ENCODE results near the gene C1orf198.

C1orf198 gene

DNA sequence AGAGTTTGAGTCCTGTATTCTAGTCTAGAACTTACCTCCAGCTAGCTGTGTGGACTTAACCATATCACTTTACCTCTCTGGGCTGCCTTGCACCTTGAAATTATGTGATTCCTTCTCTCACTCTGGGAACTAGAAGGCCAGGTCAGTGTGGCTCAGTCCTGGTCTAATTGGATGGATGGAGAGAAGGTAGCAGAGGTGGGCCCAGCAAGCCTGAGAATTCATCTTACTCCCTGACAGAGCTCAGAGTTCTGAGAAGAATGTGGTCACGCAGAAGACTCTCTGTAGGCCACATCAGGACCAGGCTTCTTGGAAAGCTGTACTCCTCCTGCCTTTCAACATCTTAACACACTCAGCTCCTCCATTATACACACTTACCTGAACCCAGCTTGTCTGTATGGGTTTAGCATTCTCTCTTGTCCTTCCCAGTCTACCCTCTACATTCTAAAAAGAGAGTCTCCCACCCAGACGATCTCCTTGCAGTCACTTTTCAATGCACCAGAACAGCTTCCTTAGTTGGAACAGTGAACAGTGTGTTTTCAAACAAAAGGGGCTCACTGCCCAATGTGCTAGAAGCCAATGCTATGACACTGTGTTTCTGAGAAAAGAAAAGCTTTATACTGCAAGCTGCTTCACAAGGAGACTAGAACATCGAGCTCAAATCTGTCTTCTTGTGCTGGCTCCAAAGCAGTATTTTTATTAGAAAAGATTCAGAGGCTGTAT lies 60.6 kb downstream of the C1orf198 start:
- Histone ChIP-seq H3K9me3 (ENCODE audit: control insufficient read depth, insufficient read depth, low read depth, low read length) (peaks cover 7% of the 10 kb centered on the region), H3K27me3 (ENCODE audit: control insufficient read depth, insufficient read depth, low read length) (no peaks in the 10 kb centered on the region), H3K36me3 (ENCODE audit: control insufficient read depth, insufficient read depth, low read length) (no peaks in the 10 kb centered on the region), H3K4me1 (ENCODE audit: control insufficient read depth, insufficient read depth, low read length) (no peaks in the 10 kb centered on the region), H3K4me3 (ENCODE audit: low read depth, low read length) (no peak overlapping the region), H3K27ac (ENCODE audit: low read depth, low read length) (no peak overlapping the region), H3K9ac (ENCODE audit: low read length) (no peak overlapping the region)

DNA sequence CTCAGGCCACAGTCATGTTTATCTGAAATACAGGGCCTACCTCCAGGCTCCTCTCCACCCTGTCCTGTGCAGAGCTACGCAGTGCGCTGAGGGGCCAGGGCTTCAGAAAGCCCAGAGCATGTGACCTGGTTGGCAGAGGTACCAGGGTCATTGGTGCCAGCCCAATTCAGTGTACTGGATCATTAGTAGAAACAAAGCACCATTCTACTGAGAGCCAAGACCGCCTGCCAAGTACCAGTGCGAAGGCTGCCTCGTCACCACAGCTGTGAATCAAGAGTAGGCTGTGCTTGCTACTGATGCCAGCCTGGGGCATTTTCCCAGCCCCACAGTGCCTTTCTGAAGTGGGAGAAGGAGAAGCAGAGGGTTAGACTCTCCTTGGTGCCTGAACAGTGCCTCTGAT lies 61.3 kb downstream of the C1orf198 start:
- Histone ChIP-seq H3K4me1 (ENCODE audit: control insufficient read depth, insufficient read depth, low read length) (no peaks in the 10 kb centered on the region), H3K36me3 (ENCODE audit: control insufficient read depth, insufficient read depth, low read length) (no peaks in the 10 kb centered on the region)

DNA sequence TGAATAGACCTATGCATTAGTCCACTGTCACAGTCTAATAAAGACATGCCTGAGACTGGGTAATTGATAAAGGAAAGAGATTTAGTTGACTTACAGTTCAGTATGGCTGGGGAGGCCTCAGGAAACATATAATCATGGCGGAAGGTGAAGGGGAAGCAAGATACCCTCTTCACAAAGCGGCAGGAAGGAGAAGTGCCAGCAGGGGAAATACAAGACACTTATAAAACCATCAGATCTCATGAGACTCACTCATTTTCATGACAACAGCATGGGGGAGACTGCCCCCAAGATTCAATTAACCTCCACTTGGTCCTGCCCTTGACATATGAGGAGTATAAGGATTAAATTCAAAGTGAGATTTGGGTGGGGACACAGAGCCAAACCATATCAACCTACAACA lies 61.8 kb downstream of the C1orf198 start:
- H3K9me3 ChIP-seq (ENCODE audit: control insufficient read depth, insufficient read depth, low read depth, low read length) = no peaks in the 10 kb centered on the region
- no peak overlapping the region for H3K9ac ChIP-seq (ENCODE audit: low read length)
- H3K27ac ChIP-seq (ENCODE audit: low read depth, low read length) = no peak overlapping the region
- H3K27me3 ChIP-seq (ENCODE audit: control insufficient read depth, insufficient read depth, low read length) = peaks cover 5% of the 10 kb centered on the region; the same call in 1 of the 2 replicates
- no peaks in the 10 kb centered on the region for H3K4me1 ChIP-seq (ENCODE audit: control insufficient read depth, insufficient read depth, low read length)
- no peaks in the 10 kb centered on the region for H3K36me3 ChIP-seq (ENCODE audit: control insufficient read depth, insufficient read depth, low read length)
- H3K4me3 ChIP-seq (ENCODE audit: low read depth, low read length) = no peak overlapping the region

More for the DNA sequence above, 61.3 kb downstream of the C1orf198 start:
- no peak overlapping the region for H3K9ac ChIP-seq (ENCODE audit: low read length)
- H3K27ac ChIP-seq (ENCODE audit: low read depth, low read length) = no peak overlapping the region
- H3K27me3 ChIP-seq (ENCODE audit: control insufficient read depth, insufficient read depth, low read length) = peaks cover 1% of the 10 kb centered on the region; the same call in 1 of the 2 replicates
- 0 out of 2 replicates have a peak, but pooled peaks cover under 1% of the 10 kb centered on the region for H3K9me3 ChIP-seq (ENCODE audit: control insufficient read depth, insufficient read depth, low read depth, low read length)
- no peak overlapping the region for H3K4me3 ChIP-seq (ENCODE audit: low read depth, low read length)

DNA sequence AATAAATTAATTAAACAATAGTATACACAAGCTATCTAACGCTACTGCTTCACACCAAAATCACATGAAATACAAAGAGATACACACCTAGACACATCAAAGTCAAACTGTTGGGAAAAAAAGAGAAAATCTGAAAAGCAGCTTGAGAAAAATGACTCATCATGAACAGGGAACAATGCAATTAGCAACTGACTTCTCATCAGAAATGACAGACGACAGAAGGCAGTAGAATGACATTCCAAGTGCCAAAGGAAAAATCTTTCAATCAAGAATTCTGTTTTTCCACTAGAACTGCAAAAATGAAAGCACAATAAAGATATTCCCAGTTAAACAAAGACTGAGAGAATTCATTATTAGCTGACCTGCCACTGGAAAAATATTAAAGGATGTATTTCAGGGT lies 63.9 kb downstream of the C1orf198 start:
- Histone ChIP-seq H3K36me3 (ENCODE audit: control insufficient read depth, insufficient read depth, low read length) (no peaks in the 10 kb centered on the region), H3K4me3 (ENCODE audit: low read depth, low read length) (no peak overlapping the region), H3K4me1 (ENCODE audit: control insufficient read depth, insufficient read depth, low read length) (no peaks in the 10 kb centered on the region), H3K27ac (ENCODE audit: low read depth, low read length) (no peak overlapping the region), H3K27me3 (ENCODE audit: control insufficient read depth, insufficient read depth, low read length) (peaks cover 8% of the 10 kb centered on the region; the same call in 1 of the 2 replicates), H3K9ac (ENCODE audit: low read length) (no peak overlapping the region), H3K9me3 (ENCODE audit: control insufficient read depth, insufficient read depth, low read depth, low read length) (no peaks in the 10 kb centered on the region)

DNA sequence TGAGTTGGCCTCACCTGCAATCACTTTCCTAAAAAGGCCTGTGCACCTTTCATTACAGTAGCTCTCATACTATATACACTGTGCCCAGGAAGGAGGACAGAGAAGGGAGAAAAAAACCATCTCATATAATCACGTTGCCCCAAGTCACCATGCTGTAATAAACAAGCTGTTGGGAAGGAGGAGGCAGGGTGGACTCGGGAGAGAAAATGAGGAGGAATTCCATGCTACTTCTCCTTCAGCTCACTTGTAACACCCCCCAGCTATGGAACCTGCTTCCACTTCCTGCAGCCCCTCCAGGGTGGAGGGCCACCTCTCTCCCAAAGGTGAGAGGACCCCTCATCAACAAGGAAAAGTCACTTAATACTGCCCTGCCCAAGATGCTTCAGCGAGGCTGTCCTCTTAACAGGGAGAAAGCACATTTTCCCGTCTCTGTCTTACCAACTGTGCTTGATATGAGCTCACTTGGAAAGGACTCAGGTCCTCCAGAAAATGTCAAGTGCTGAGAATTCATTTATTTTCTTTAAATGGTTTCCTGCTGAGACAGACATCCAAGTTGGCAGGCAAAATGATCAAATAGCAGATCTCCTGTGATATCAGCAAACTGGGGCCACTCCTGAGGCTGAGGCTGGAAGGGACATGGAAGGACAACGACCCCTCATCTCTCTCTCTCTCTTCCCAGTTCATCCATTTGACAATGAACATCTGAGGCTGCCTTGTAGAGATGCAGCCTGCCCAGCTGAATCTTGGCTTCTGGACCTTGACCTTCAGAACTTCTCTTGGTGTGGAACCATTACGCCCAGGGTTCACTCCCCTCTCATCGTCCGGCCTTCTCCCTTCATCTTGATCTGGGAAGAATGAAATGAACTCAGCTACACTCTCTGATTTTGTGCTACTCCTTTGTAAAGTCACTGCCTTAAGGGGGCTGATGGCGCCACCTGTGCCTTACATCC lies 67.2 kb downstream of the C1orf198 start:
- Histone ChIP-seq H3K27me3 (ENCODE audit: control insufficient read depth, insufficient read depth, low read length) (peaks cover 23% of the 10 kb centered on the region), H3K27ac (ENCODE audit: low read depth, low read length) (no peak overlapping the region), H3K4me3 (ENCODE audit: low read depth, low read length) (no peak overlapping the region), H3K36me3 (ENCODE audit: control insufficient read depth, insufficient read depth, low read length) (no peaks in the 10 kb centered on the region), H3K9me3 (ENCODE audit: control insufficient read depth, insufficient read depth, low read depth, low read length) (no peaks in the 10 kb centered on the region), H3K9ac (ENCODE audit: low read length) (no peak overlapping the region), H3K4me1 (ENCODE audit: control insufficient read depth, insufficient read depth, low read length) (no peaks in the 10 kb centered on the region)

DNA sequence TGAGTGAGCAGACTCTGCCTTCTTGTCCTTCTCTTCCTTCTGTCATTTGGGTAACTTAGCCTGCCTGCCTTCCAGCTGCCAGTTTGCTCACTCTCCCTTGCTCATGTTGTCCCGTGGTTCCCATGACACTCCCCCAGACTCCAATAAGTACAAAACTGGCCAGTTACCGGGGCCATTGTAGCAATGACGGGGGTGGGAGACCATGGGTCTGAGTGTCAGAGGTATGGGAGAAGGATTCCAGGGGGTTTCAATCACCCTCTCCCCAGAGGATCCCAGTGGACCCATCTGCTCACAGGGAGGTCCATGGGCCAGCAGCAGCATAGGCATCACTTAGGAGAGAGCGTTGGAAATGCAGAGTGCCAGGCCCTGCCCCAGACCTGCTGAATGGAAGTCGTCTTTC lies 69.8 kb downstream of the C1orf198 start:
- H3K9me3 ChIP-seq (ENCODE audit: control insufficient read depth, insufficient read depth, low read depth, low read length) = no peaks in the 10 kb centered on the region
- no peaks in the 10 kb centered on the region for H3K4me1 ChIP-seq (ENCODE audit: control insufficient read depth, insufficient read depth, low read length)
- peaks cover 36% of the 10 kb centered on the region for H3K27me3 ChIP-seq (ENCODE audit: control insufficient read depth, insufficient read depth, low read length)
- no peak overlapping the region for H3K27ac ChIP-seq (ENCODE audit: low read depth, low read length)
- H3K9ac ChIP-seq (ENCODE audit: low read length) = no peak overlapping the region
- H3K4me3 ChIP-seq (ENCODE audit: low read depth, low read length) = no peak overlapping the region
- H3K36me3 ChIP-seq (ENCODE audit: control insufficient read depth, insufficient read depth, low read length) = no peaks in the 10 kb centered on the region

DNA sequence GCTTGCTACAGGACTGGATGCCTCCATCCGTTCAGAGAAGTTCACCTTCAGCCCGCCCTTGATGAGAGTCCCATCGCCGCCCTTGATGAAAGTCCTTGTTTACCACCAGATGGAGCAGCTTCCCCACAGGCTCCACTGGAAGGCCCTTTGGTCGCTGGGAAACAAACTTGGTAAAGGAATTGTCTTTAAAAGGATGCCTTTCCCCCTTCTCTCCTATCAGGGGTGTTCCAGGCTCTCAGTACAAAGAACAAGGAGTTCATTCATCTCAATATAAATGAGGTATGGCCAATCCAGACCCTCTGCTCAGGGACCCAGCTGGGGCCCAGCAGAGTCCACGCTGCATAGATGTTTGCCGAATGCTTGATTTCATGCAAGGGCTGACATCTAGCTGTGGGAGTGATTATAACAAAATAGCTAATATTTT lies 70.4 kb downstream of the C1orf198 start:
- H3K36me3 ChIP-seq (ENCODE audit: control insufficient read depth, insufficient read depth, low read length) = no peaks in the 10 kb centered on the region

DNA sequence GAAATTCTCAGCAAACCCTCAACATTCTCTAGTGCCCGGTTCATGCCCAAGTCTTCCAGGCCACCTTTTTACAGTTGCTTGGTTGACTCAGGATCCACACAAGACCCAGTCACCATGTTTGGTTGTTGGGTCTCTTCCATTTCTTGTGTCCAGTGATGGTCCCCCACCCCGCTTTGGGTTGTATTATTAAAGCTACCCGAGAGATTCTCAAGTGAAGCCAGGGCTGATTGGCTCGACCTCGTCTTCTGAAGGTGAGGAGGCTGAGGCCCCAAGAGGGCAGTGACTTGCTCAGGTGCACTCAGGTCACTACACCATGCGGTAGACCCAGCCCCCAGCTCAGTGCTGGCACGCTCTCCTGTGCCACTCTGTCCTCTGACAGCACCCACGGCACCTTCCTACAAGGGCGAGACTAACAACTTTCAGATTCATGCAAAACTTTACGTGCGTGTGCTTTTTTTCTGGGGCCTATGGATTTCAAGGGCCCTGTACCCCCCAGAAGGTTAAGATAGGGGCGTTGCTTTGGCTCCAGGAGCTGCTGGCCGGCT lies 70.9 kb downstream of the C1orf198 start:
- no peak overlapping the region for H3K27ac ChIP-seq (ENCODE audit: low read depth, low read length)
- no peaks in the 10 kb centered on the region for H3K9me3 ChIP-seq (ENCODE audit: control insufficient read depth, insufficient read depth, low read depth, low read length)

More for the DNA sequence above, 70.4 kb downstream of the C1orf198 start:
- no peaks in the 10 kb centered on the region for H3K4me1 ChIP-seq (ENCODE audit: control insufficient read depth, insufficient read depth, low read length)
- no peak overlapping the region for H3K4me3 ChIP-seq (ENCODE audit: low read depth, low read length)
- no peak overlapping the region for H3K9ac ChIP-seq (ENCODE audit: low read length)
- no peak overlapping the region for H3K27ac ChIP-seq (ENCODE audit: low read depth, low read length)
- H3K27me3 ChIP-seq (ENCODE audit: control insufficient read depth, insufficient read depth, low read length) = peaks cover 37% of the 10 kb centered on the region
- no peaks in the 10 kb centered on the region for H3K9me3 ChIP-seq (ENCODE audit: control insufficient read depth, insufficient read depth, low read depth, low read length)

DNA sequence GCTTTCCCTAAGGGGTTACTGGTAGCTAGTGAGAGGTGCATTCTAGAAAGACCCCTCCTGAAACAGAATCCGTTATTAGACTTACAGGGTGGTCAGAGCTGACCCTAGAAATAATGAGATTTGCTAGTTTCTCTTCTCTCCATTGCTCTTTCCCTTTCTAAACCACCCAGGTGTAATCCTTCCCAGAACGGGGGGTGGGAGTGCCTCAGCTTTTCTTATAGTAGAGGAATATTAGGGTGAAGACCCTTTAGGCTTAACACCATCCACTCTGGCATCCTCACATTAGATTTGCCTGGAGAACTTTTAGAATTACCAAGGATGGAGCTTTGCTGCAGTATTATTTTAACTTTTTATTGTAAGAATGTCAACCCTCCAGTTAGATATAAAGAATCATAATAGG lies 71.7 kb downstream of the C1orf198 start:
- Histone ChIP-seq H3K4me1 (ENCODE audit: control insufficient read depth, insufficient read depth, low read length) (no peaks in the 10 kb centered on the region), H3K36me3 (ENCODE audit: control insufficient read depth, insufficient read depth, low read length) (no peaks in the 10 kb centered on the region), H3K9me3 (ENCODE audit: control insufficient read depth, insufficient read depth, low read depth, low read length) (no peaks in the 10 kb centered on the region), H3K4me3 (ENCODE audit: low read depth, low read length) (no peak overlapping the region), H3K27me3 (ENCODE audit: control insufficient read depth, insufficient read depth, low read length) (peaks cover 44% of the 10 kb centered on the region), H3K27ac (ENCODE audit: low read depth, low read length) (no peak overlapping the region), H3K9ac (ENCODE audit: low read length) (no peak overlapping the region)

More for the DNA sequence above, 70.9 kb downstream of the C1orf198 start:
- Histone ChIP-seq H3K36me3 (ENCODE audit: control insufficient read depth, insufficient read depth, low read length) (no peaks in the 10 kb centered on the region), H3K4me1 (ENCODE audit: control insufficient read depth, insufficient read depth, low read length) (no peaks in the 10 kb centered on the region), H3K9ac (ENCODE audit: low read length) (no peak overlapping the region), H3K27me3 (ENCODE audit: control insufficient read depth, insufficient read depth, low read length) (peaks cover 41% of the 10 kb centered on the region), H3K4me3 (ENCODE audit: low read depth, low read length) (no peak overlapping the region)

DNA sequence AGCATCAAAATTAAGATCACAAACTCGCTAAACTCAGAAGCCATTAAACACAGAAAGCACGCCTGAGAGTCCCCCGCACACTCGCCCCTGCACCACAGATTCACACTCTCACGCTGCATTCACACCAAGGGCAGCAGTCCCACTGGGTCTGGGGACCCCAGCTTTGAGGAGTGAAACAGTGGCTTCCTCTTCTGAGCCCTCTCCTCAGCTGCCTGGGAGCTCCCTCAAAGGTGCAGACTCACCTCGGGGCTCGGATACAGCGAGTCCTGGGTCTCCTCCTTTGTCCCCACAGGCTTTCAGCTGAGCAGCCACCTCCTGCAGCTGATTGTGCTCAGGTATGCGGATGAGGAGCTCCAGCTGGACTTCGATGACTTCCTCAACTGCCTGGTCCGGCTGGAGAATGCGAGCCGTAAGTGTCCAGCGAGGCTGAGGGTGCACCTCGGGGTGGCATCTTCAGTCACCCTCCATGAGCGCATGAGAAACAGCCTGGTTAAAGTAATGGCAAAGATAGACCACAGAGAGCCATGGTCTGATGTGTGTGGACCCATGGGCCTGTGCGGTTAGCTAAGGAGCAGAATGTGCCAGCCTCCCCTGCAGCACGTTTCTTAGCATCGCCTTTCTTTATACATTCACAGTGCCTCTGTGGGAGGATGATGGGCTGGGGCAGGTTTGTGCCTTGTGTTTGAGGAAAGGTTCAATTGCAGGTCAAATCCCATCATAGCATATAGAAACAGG lies 73.3 kb downstream of the C1orf198 start:
- H3K4me3 ChIP-seq (ENCODE audit: low read depth, low read length) = no peak overlapping the region
- H3K4me1 ChIP-seq (ENCODE audit: control insufficient read depth, insufficient read depth, low read length) = no peaks in the 10 kb centered on the region
- no peaks in the 10 kb centered on the region for H3K9me3 ChIP-seq (ENCODE audit: control insufficient read depth, insufficient read depth, low read depth, low read length)
- H3K36me3 ChIP-seq (ENCODE audit: control insufficient read depth, insufficient read depth, low read length) = no peaks in the 10 kb centered on the region
- no peak overlapping the region for H3K27ac ChIP-seq (ENCODE audit: low read depth, low read length)
- H3K9ac ChIP-seq (ENCODE audit: low read length) = no peak overlapping the region
- H3K27me3 ChIP-seq (ENCODE audit: control insufficient read depth, insufficient read depth, low read length) = peaks cover 51% of the 10 kb centered on the region

Data from HUES6 (cell line).